Effector CD4-positive, alpha-beta T cell (primary cell): ENCODE data around the gene IER5.

Source experiments
- DNase-seq: peaks from one replicate; pipeline ENCODE4 v3.0.0-alpha.2; 2020

The IER5 gene

DNA sequence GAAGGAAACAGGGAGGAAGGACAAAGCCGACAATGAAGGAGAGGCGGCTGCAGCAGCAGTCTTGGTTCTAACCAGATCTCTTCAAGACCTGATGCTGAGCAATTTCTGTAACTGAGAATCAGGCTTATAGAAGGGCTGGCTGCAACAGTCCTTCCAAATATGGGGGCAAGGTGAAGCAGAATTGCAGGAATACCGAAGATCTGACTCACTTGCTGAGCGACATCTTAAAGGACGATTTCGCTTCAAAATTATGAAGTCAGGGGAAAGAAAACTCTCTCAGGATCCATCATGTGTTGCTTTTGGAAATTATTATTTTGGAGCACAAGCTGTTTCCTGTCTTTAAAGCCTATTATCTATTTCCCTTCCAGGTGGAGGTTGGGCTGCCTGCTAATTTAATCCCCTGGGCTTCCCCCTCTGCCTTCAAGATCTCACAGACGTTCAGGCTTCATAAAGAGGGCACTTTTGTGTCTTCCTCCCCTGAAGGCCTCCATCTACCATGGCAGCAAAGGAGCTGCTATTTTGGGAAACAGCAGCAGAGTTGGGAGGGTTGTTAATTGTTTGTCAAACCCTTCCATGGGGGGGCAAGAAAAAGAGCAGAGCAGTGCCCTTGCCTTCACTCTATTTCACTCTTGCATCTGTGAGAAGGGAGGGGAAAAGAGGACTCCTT is 10.8 kb upstream of the IER5 start:
- no peak for DNase-seq

DNA sequence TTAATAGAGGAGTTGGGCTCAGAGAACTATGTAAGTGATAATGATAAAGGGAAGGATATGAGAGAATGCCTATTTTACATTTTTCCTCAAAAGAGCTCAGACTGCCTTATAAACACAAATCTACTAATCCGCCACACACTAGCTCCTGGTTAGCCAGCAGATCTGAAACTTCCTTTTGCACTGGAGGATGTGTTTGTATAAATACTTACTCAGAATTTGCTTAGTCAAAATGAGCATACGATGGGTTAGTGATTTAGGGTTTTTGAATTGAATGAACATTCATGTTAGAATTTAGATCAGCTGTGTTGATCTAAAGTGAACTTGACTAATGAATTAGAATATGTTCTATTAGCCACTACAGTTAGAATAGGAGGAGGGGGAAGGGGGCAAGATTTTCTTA is 9.1 kb upstream of the IER5 start:
- DNase-seq, result no peak

DNA sequence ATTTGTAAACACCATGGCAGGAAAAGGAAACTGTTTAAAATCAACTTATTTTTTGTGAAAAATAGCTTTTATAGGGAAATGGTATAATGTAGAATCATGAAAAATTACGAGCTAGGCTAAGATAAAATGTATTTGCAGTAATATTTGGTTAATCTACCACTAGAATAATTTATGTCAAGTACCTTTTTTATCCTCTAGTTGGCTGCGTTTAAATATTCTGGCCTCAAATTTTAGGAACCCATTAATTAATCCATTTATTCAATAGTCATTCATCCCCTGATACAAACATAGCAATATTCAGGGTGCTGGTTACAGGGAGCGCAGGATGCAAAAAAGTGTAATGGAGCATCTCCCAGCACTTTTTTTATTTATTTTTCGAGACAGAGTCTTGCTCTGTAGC is 8.6 kb upstream of the IER5 start:
- DNase-seq, result no peak

DNA sequence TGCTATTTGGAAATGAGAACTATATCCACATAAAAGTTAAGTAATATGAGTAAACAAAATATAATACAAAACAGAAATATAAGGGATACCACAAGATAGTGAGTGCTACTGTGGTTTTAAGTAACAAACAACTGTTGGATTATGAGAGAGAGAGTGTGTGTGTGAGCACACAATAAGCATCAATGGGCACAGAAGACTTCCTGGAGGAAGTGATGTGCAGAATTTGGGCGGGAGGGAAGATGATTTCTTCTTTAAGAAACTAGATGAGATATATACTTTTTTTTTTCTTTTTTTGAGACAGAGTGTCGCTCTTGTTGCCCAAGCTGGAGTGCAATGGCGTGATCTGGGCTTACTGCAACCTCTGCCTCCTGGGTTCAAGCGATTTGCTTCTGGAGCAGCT is 7.9 kb upstream of the IER5 start:
- DNase-seq, result no peak

DNA sequence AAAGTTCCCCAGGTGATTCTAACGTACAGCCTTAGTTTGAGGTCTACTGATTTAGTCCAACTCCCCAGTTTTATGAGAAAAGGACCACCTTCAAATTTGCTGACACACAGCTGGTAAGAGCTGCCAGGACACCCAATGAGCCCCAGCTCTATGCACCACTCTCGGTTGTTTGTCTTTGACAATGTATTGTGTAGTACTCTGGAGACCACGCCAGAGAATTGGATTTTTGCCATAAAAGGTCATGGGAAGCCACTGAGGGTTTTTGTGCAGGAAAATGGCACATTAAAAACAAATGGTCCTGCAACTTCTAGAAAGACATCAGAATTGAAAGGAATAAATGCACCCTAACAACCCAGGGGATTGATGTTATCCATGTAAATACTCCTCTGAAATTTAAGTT is 7.1 kb upstream of the IER5 start:
- DNase-seq, result no peak

DNA sequence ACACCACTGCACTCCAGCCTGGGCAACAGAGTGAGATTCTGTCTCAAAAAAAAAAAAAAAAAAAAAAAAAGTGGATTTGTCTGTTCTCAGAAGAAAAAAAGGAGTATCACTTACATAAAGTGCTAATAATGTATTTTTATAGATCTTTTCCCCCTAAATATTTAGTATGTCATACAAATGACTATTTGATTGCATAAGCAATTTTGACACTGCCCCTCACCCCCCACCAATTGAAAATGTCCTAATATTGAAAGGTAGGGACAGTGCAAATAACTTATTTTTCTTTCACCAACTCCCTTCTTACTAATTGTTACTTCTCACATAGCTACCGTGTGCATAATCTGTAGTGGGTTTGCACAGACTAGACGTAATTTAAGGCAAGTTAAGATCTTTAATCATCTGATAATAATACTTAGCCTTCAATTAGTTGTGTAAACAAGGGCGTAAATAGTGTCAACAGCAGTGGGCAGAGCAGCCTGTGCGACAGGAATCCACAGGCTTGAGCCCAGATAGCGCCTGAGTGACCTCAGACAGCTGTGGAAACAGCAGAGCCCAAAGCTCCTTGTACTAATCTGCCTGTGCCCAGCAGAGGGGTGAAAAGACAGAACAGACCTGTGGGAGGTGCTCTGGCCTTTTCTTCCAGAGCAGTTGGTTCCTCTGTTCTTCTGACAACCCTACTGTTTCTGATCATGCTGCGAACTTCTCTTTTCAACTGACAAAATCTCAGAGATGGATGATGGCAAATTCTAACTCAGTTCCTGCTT is 4.5 kb upstream of the IER5 start:
- DNase-seq, result peak; percentile 41

DNA sequence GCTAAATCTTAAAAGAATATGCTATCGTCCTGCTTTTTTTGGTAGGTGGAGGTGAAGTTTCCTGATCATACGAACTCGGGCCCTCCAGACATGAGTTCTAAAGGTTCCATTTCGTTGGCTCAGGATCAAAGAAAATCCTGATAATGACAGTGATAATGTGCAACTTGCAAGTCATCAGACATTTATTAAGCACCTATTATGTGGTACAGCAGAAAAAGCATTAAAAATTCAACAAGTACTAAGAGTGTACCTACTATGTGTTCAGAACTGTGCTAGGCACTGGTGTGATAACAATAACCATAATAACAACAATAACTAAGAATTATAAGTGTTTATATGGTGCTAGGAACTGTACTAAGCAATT is 3.9 kb upstream of the IER5 start:
- no peak for DNase-seq

DNA sequence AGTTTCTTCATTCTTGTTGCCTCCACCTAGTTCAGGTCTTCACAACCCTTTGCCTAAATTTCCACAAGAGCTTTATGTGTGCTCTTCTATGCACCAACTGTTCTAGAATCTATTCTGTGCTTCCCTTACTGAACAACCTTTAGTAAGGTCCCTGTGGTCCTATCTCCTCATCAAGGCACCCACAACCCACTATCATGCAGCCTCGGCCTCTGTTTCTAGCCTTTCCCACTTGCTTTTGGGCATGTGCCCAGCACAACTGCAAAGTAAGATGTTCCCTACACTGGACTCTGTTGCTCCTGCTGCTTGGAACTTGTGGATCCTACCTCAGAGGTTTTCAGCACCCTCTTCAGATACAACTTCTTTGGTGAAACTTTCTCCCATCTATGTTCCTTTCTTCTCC is 2.4 kb upstream of the IER5 start:
- no peak for DNase-seq

DNA sequence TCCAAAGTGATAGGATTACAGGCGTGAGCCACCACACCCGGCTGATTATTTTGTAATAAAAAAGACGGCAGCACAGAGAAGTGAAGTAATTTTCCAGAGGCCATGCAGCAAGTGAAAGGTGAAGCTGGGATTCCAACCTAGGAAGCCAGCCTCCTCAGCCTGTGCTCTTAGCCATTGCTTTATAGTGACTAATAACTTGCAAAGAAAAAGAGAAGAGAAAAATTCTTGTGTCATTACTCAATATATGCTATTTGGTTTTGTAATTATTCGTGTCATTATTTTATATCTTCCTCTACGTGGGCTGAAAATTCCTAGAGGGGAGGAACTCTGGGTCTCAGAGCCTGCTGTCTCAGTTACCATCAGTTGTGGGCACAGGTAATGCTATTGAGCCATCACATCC is 1.6 kb upstream of the IER5 start:
- no peak for DNase-seq

DNA sequence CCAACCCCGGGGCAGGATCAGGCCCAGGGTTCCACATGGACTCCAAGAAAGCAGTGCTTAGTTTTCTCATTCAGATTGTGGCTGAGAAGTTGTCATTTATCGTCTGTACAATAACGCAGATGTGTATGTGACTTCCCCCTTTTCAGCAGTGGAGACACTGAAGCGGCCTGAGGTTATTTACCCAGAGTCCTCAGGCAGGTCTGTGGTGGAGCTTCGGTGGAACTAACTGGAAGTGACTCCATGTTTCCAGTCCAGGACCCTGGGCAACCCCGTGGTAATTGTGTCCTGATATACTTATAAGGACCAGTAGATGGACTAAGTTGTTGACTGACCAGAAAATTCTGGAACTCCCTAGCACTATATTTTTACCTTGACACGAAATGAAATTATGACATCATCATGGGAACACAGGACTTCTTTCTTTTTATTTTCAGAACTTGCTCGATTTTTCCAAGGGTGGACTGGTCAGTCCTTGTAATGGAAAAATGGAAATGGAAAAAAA is 1.0 kb upstream of the IER5 start:
- DNase-seq, result no peak

DNA sequence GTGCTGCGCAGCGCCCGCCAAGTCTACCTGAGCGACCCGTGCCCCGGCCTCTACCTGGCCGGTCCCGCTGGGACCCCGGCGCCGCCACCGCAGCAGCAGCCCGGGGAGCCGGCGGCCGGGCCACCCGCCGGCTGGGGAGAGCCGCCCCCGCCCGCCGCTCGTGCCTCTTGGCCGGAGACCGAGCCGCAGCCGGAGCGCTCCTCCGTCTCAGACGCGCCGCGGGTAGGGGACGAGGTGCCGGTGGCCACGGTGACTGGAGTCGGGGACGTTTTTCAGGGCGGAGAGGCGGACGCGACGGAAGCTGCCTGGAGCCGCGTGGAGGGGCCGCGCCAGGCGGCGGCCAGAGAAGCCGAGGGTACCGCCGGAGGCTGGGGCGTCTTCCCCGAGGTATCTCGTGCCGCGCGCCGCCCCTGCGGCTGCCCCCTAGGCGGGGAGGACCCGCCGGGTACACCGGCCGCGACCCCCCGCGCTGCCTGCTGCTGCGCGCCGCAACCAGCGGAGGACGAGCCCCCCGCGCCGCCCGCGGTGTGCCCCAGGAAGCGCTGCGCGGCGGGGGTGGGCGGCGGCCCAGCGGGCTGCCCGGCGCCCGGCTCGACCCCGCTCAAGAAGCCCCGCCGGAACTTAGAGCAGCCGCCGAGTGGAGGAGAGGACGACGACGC is 646 bp downstream of the IER5 start:
- DNase-seq, result no peak

DNA sequence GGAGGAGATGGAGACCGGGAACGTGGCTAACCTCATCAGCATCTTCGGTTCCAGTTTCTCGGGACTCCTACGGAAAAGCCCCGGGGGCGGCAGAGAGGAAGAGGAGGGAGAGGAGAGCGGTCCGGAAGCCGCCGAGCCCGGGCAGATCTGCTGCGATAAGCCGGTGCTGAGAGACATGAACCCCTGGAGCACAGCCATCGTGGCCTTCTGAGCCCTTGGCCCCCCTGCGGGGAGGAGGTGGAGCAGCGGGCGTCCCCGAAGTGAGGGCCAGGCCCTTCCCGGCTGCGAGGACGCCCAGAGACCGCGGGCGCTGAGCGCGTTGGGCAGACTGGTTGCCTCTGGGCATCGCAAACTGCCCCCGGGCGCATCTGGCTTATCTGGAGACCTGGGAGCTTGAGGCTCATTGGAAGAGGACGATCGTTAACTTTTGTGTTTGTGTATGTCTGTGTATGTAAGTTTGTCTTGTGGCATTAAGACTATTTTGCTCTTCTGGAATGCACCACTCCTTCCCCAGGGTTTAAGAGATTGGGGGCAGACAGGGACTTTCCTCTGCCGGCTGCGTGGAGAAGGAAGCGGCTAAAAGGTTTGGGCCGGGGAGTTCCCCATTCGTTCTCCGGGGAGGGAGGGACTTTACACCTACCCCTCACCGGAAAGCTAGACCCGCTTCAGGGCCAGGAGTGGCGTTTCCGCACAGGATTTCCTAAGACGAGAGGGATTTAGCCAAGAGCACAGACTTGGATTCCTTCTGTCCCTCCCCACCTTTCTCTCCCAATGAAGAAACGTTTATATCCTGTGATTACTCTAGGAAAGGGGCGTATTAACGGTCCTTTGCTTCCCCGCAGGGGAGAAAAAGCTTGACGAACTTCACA is 1.4 kb downstream of the IER5 start:
- DNase-seq, result peak; percentile 78

DNA sequence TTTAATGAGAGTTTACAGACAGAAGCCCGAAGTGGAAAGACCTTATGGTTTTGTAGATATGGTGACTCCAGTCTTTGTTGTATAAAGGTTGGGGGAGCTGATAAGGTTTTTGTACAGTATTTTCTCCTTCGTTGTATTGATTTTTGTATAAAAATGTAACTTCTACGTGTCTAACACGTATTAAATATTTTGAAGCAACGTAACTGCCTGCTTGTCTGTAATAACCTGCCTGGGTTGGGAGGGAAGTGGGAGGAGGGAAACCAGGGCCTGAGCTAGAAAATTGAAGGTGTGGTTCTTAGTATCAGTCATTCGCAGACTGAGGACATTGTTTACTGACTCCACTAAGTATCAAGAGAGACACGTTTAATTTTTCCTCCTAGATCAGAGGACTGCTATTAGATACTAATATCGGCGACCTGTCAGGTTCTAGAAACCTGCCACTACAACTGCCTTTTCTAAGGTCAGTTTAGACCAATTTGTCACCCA is 2.2 kb downstream of the IER5 start:
- DNase-seq, result no peak

DNA sequence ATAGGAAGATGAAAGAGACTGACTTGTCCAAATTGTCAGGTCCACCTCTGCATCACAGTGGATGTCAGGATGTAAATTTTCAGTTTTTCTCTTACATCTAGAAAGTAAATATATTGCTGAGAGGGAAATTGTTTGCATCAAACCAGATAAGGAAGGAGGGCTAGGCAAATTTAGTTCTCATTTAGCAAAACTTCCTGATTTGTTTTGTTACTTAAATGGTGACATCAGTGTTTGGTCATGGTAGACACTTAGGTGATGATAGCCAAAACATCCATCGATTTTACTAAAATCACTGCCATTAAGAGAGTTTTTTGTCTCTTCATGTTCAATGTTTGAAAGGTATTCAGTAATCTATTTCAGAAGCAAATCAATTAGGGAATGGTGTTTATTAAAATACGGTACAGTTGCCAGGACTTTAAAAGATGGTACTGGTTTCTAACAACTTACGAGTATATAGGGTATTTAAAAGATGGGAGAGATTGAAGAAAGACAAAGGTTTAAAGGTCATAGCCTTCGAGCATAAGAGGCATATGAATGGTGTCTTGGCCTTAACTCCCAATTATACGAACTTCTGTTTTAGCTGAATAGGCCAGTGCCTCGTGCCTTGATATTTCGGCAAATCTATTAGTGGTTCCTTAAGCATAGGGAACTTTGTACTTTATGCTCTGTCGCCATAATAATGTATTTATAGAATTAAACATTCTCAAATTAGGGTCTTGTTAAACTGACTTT is 3.0 kb downstream of the IER5 start:
- DNase-seq, result no peak

DNA sequence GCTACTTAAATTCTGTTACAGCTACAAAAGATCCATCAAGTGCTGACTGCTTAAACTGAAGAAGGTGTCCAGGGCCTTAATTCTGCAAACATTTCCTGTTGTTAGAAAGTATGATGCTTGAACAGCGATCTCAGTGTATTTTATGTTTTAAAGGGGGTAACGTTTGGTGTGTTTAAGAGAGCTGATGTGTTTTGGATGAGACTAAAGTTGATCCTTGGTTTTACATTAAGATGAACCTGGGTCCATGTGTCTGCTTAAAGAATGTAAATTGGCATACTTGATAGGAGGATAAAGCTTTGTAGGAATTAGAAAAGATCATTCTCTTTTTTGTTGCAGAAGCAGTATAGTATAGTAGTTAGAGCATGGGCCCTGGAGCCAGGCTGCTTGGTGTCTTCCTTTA is 3.6 kb downstream of the IER5 start:
- DNase-seq, result no peak

DNA sequence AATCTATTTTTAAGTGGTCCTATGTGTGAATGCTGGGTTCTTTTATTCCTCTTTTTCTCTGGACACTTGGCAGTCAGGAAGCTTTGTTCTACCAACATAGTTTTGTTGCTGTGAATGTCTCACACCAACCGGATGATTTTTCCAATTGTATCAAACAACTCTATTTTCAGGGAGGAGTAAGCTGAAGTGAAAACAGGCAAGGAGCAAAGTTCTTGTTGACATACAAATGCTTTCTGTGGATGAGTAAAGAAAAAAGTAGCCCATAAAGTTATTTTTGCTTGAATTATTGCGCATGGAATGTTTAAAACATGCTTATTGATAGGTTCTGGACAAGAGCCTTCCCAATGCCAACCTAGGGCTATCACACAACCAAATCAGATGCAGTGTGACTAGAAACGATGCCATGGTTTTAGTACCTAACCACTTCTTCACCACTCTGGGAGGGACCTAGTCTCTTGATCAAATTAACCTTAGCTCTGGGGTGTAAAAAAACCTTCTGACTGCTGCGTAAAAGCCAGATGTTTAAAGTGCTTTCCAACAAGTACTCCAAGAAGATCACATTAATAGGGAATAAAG is 4.5 kb downstream of the IER5 start:
- DNase-seq, result no peak

DNA sequence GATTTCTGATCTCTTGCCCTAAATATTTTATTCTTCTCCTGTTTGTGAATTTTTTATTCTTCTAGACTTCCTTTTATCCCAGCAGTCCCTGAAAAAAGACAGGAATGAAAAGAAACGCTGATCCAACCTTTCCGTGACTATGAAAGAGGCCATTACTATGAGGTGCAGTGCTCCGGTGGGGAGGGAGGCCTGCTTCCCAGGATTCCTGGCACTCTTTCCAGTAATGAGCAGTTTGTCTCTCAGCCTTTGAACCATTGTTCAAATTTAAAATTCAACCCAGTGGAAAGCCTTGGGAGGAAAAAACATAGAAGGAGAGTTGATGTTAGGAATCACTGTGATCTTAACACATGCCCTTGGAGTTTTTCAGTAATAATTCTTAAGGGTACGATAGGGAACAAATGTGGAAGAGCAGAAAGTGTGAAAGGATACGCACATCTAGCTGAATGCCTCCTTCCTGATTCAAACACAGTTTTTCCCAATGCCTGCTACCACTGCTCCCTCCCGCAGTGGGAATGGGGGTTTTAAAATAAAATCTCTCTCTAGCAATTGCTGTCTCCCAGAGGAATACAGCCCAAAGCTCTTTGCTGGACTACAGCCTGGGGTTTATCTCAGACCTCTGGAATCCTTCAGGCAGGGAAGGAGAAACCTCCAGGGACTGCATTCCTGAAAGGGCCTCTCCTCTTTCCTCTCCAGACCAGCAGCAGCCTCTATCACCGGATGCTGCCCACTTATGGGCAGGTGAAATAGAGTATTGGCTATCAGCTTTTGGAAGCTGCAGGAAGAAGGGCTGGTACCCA is 6.1 kb downstream of the IER5 start:
- DNase-seq, result no peak

DNA sequence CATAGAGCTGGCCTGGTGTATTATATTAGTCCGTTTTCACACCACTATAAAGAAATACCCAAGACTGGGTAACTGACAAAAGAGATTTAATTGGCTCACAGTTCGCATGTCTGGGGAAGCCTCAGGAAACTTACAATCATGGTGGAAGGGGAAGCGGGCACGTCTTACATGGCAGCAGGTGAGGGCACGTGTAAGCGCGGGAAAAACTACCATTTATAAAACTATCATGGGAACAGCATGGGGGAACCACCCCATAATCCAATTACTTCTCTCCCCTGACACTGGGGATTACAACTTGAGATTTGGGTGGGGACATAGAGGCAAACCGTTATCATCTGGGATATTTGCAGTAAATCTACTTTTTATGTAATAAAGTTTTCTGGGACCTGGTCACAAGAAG is 6.8 kb downstream of the IER5 start:
- DNase-seq, result no peak

DNA sequence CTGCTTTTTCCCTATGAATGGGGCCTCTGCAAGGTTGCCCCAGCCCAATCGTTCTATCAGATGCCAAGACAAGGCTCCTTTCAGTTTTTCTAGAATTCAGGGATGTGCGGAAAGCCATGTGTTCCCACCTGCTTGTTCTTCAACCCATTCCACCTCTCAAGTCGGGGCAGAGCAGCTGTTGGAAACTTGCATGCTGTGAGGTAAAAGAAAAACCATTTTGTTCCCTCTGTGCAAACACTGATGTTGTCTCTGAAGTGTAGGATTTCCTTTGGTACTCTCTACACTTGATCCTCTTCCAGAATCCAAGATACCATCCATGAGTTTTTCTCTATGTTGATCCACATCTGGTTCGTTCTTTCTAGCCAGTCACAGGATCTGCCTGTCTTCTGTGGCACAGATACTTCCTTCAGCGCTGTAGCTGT is 7.3 kb downstream of the IER5 start:
- DNase-seq, result no peak

DNA sequence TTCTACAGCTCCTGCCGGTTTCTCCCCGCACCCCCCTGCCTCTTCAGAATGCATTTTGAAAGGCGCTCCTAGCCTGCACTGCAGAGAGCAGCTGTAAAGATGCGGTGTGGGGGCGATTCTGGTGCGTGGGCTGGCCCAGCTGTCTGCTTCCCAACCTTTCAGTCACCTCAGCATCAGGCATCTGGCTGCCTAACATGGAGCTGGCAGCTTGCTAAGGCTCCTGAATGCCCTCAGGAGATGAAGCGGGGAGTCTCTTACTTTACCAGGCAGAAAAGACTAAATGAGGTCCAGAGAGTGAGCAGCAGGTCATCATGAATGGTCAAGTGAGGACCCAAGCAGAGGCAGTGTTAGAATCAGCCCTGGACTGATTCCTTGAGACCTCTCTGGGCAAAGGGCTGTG is 8.7 kb downstream of the IER5 start:
- no peak for DNase-seq
